Stomach (tissue), 4 donors: ENCODE measurements around the gene SLC17A9.

Experiments used
- CTCF ChIP-seq, 7 experiments: fragments of 450-650 bp in 4 of 7; fragments of 200-600 bp in 3 of 7; sonication (generic) in 3 of 7; IDR thresholded peaks; one replicate each; pipeline ENCODE4 v1.5.1; 2016 to 2019; ENCODE audit warnings: antibody characterized with exemption in 7 of 7, control low read depth in 2 of 7, mild to moderate bottlenecking in 1 of 7
- EP300 ChIP-seq: sonication (generic); formaldehyde crosslinking; IDR thresholded peaks from one replicate; pipeline ENCODE4 v1.6.1; 2017; ENCODE audit warnings: antibody characterized with exemption
- POLR2A ChIP-seq, 4 donors: fragments of 450-650 bp; IDR thresholded peaks; one replicate each; pipeline ENCODE4 v1.6.1; 2016; ENCODE audit warnings: antibody characterized with exemption in 4 of 4, control low read depth in 2 of 4, mild to moderate bottlenecking in 1 of 4, moderate library complexity in 1 of 4
- POLR2AphosphoS5 ChIP-seq, 3 donors: sonication (generic); formaldehyde crosslinking; IDR thresholded peaks; one replicate each; pipeline ENCODE4 v1.6.1; 2016; ENCODE audit warnings: antibody characterized with exemption in 3 of 3

- TF ChIP-seq EP300 (no peak), CTCF (IDR thresholded peaks at IDR 0.05) (no peak), POLR2A (IDR thresholded peaks at IDR 0.05) (no peak), POLR2AphosphoS5 (IDR thresholded peaks at IDR 0.05) (no peak)
Measured at GRCh38 chr20:62956387-62957135, 4.1 kb downstream of the SLC17A9 start.
